ENCODE results near the gene RERE.

The RERE gene

DNA sequence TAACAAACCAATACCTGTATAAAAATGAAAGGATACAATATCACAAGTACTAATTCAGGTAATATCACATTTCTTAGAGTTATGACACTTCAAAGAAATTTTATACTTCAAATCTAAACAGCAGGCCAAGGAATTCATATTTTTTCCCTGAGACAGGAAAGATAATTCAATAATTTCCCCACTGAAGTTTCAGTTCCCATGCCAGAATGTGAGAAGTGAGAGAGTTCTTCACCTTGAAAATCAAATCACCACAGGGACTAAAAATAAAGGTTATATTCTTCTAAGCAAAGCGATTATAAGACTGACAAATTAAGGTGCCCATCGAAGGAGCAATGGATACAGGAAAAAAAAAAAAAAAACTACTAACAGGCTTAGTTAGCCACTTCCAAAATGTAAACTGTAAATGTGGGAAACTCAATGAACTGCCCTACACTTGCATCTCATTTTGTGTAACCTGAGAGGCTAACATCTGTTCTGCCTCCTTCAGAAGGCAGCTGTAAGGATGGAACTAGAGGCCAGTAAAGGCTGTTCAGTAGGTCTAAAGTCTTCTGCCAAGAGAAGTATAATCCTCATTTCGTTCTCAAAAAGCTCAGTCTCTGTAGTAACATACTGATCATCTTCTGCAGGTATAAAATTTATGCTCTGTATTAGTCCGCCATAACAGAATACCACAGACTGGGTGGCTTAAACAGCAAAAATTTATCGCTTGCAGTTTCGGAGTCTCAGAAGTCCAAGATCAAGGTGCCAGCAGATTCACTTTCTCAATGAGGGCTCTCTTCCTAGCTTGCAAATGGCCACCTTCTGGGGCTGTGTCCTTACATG, 127.8 kb downstream of the RERE start:
- TF ChIP-seq, protein P1, sequence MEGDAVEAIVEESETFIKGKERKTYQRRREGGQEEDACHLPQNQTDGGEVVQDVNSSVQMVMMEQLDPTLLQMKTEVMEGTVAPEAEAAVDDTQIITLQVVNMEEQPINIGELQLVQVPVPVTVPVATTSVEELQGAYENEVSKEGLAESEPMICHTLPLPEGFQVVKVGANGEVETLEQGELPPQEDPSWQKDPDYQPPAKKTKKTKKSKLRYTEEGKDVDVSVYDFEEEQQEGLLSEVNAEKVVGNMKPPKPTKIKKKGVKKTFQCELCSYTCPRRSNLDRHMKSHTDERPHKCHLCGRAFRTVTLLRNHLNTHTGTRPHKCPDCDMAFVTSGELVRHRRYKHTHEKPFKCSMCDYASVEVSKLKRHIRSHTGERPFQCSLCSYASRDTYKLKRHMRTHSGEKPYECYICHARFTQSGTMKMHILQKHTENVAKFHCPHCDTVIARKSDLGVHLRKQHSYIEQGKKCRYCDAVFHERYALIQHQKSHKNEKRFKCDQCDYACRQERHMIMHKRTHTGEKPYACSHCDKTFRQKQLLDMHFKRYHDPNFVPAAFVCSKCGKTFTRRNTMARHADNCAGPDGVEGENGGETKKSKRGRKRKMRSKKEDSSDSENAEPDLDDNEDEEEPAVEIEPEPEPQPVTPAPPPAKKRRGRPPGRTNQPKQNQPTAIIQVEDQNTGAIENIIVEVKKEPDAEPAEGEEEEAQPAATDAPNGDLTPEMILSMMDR (IDR thresholded peaks at IDR 0.05; ENCODE audit: extremely low read depth, insufficient read depth, missing control alignments) = no peak
- in situ Hi-C loops (cut with MboI; ENCODE audit: low pct_unique_long_range_greater_than_20kb, low sequenced_read_pairs, unreplicated experiment) = no loop called here
- no peak for DNase-seq (ENCODE audit: low spot score)

DNA sequence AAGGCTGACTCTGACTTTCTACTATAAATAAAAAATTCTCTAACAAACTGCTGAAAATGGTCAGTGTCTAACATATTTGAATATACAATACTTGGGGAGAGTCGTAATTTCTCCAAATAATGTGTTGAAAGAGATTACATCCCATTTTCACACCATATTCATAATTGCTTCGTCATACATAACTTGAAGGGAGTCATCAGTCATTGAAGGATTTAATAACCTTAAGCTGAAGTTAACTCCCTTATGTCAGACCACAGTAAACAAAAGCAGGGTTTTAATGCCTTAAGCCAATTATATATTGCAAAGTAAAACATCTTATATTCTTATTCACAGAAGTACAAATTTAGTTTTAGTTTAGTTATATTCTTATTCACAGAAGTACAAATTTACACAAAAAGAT, 129.9 kb downstream of the RERE start:
- DNase-seq (ENCODE audit: low spot score) = no peak
- in situ Hi-C loops (cut with MboI; ENCODE audit: low pct_unique_long_range_greater_than_20kb, low sequenced_read_pairs, unreplicated experiment) = no loop called here
- TF ChIP-seq, protein P1 (IDR thresholded peaks at IDR 0.05; ENCODE audit: extremely low read depth, insufficient read depth, missing control alignments) = no peak

DNA sequence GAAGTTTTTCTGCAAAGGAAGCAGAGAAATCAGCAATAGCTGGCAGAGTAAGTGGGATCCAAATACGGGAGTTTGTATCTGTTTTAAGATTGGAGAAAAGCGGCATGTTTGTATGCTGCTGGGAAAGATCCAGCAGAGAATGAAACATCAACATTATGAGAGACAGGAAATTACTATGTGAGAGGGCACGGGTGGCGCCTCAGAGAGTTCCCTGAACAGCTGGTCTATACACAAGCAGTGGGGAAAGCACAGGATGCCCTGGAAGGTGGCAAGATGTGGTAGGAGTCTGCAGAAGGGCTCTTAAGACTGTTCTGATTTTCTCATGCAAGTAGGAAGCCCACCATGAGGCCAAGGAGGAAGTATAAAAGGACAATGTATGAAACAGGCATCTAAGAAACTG, 130.4 kb downstream of the RERE start:
- DNase-seq (ENCODE audit: low spot score) = no peak
- in situ Hi-C loops (cut with MboI; ENCODE audit: low pct_unique_long_range_greater_than_20kb, low sequenced_read_pairs, unreplicated experiment) = no loop called here
- TF ChIP-seq, protein P1 (IDR thresholded peaks at IDR 0.05; ENCODE audit: extremely low read depth, insufficient read depth, missing control alignments) = no peak

DNA sequence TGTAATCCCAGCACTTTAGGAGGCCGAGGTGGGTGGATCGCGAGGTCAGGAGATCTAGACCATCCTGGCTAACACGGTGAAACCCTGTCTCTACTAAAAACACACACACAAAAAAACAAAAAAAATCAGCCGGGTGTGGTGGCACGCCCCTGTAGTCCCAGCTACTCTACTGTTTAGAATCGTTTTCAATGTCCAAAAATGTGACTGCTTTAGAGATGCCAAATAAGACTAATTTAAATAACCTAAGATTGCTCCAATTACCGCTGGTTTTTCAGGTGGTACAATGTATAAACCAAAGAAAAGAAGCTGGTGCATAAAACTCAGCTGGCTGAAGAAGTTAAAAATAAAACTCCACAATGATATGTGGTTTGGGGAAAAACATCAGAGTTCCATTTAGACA, 132.0 kb downstream of the RERE start:
- in situ Hi-C loops (cut with MboI; ENCODE audit: low pct_unique_long_range_greater_than_20kb, low sequenced_read_pairs, unreplicated experiment) = no loop called here
- no peak for DNase-seq (ENCODE audit: low spot score)
- TF ChIP-seq, protein P1 (IDR thresholded peaks at IDR 0.05; ENCODE audit: extremely low read depth, insufficient read depth, missing control alignments) = no peak

DNA sequence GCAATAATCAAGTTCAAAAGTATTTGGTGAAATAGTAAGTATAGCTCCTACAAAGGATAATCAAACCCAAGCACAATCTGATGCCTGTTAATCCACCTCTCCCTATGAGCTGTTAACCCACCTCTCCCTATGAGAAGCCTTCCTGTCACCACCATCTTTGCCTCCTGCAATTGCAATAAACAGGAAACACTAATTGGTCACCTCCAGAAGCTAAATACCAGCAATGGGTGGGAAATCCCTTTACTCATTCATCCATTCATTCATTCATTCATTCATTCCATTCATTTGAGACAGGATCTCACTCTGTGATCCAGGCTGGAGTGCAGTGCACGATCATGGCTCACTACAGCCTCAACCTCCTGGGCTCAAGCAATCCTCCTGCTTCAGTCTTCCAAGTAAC, 132.8 kb downstream of the RERE start:
- in situ Hi-C loops (cut with MboI; ENCODE audit: low pct_unique_long_range_greater_than_20kb, low sequenced_read_pairs, unreplicated experiment) = no loop called here
- no peak for DNase-seq (ENCODE audit: low spot score)
- TF ChIP-seq, protein P1 (IDR thresholded peaks at IDR 0.05; ENCODE audit: extremely low read depth, insufficient read depth, missing control alignments) = no peak

DNA sequence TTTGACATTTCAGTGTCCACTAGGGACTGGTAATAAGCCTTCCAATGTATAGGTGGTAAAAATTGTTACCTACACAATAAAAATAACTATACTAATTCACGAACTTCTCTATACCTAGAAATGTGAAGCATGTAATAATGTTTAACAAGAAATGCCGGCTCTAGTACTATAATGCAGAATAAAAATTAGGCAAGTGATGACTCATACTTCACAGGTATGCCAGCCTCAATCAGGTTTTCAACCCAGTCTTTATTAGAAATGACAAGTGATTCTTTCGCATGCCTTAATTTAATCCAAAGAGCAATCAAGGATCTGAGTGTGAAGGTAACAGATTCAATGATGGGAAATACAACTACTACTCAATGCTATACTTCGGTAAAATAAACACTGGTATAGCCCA, 134.9 kb downstream of the RERE start:
- in situ Hi-C loops (cut with MboI; ENCODE audit: low pct_unique_long_range_greater_than_20kb, low sequenced_read_pairs, unreplicated experiment) = no loop called here
- TF ChIP-seq, protein P1 (IDR thresholded peaks at IDR 0.05; ENCODE audit: extremely low read depth, insufficient read depth, missing control alignments) = no peak
- no peak for DNase-seq (ENCODE audit: low spot score)

Data from GM13977 (cell line).